GM21528 (cell line): Measurements from ENCODE around the gene RMP24.
"Not testable (repeated sequence)": the region's sequence is repeated elsewhere in the genome, so short reads cannot be mapped to it uniquely, and the experiment has no call there.

Source experiments
- ATAC-seq: cut with Tn5 transposase; IDR thresholded peaks from one replicate; pipeline ENCODE4 v1.9.1; 2021; ENCODE audit warnings: mild to moderate bottlenecking, moderate library complexity; ENCODE audit not compliant: unreplicated experiment, low FRiP score

The RMP24 gene

GRCh38 chr18:36024241-36024640 is 51.8 kb downstream of the RMP24 start:
- ATAC-seq = not testable (repeated sequence)

GRCh38 chr18:36025025-36025424 is 52.5 kb downstream of the RMP24 start:
- ATAC-seq = no peak

- ATAC-seq = no peak
Measured at GRCh38 chr18:36028859-36029258, 56.4 kb downstream of the RMP24 start.
